Glomerular endothelial cell (primary cell): Measurements from ENCODE around the gene TMEM45A. TPM values are rescaled to one million over a fixed set of nuclear protein-coding genes. Genes with fewer than 3 reads are reported as not detected.
"Not testable (repeated sequence)": the region's sequence is repeated elsewhere in the genome, so short reads cannot be mapped to it uniquely, and the experiment has no call there.

Source experiments
- DNase-seq: peaks from one replicate; pipeline ENCODE4 v3.0.0-alpha.2; 2011; ENCODE audit warnings: low read depth, low spot score; ENCODE audit errors: extremely low read depth
- total RNA-seq: library from RNA; depleted of rRNA; stranded (reverse); fragments of >200 nt; gene quantifications from 2 replicates; pipeline ENCODE4 v1.2.3, GENCODE V29; 2015

TMEM45A gene
- total RNA-seq, 1 donor from 2014 or later = 4.2 TPM

GRCh38 chr3:100531093-100531492, 38.7 kb downstream of the TMEM45A start:
- no peak for DNase-seq

GRCh38 chr3:100532411-100532810, 40.0 kb downstream of the TMEM45A start:
- no peak for DNase-seq

- no peak for DNase-seq
Observed at GRCh38 chr3:100533176-100533575, 40.8 kb downstream of the TMEM45A start.

GRCh38 chr3:100535610-100535943, 43.2 kb downstream of the TMEM45A start:
- DNase-seq = no peak

- DNase-seq = no peak
Observed at GRCh38 chr3:100536093-100536492, 43.7 kb downstream of the TMEM45A start.

- DNase-seq = no peak
Observed at GRCh38 chr3:100537646-100538338, 45.4 kb downstream of the TMEM45A start.

GRCh38 chr3:100538339-100538706, 45.9 kb downstream of the TMEM45A start:
- DNase-seq = no peak

GRCh38 chr3:100540791-100541334, 48.4 kb downstream of the TMEM45A start:
- no peak for DNase-seq

GRCh38 chr3:100541428-100541827, 49.0 kb downstream of the TMEM45A start:
- not testable (repeated sequence) for DNase-seq

GRCh38 chr3:100545371-100545770, 53.0 kb downstream of the TMEM45A start:
- DNase-seq = no peak

GRCh38 chr3:100546020-100546744, 53.8 kb downstream of the TMEM45A start:
- DNase-seq = no peak

GRCh38 chr3:100548053-100548452, 55.6 kb downstream of the TMEM45A start:
- no peak for DNase-seq

- no peak for DNase-seq
Observed at GRCh38 chr3:100553618-100554372, 61.4 kb downstream of the TMEM45A start.

GRCh38 chr3:100554373-100554676, 61.9 kb downstream of the TMEM45A start:
- DNase-seq = no peak

- no peak for DNase-seq
Observed at GRCh38 chr3:100556673-100557310, 64.4 kb downstream of the TMEM45A start.

GRCh38 chr3:100558233-100558632, 65.8 kb downstream of the TMEM45A start:
- no peak for DNase-seq

- DNase-seq = no peak
Observed at GRCh38 chr3:100560426-100560825, 68.0 kb downstream of the TMEM45A start.

- DNase-seq = no peak
Observed at GRCh38 chr3:100561459-100562158, 69.2 kb downstream of the TMEM45A start.

GRCh38 chr3:100562224-100562857, 69.9 kb downstream of the TMEM45A start:
- no peak for DNase-seq

GRCh38 chr3:100563228-100563627, 70.8 kb downstream of the TMEM45A start:
- no peak for DNase-seq
